Osteoblast (primary cell): ENCODE results near the gene IDUA. TPM values are rescaled to one million over a fixed set of nuclear protein-coding genes. Genes with fewer than 3 reads are reported as not detected.

Source experiments
- DNase-seq: peaks from one replicate; pipeline ENCODE4 v3.0.0; 2011; ENCODE audit warnings: low spot score, mixed read lengths; ENCODE audit not compliant: insufficient read length; ENCODE audit errors: missing footprints
- H2AFZ ChIP-seq: 2 replicates; pipeline ENCODE4 v1.6.0; 2011; ENCODE audit warnings: mild to moderate bottlenecking, low read length
- H3K27ac ChIP-seq: 2 replicates; pipeline ENCODE4 v1.5.1; 2011; ENCODE audit warnings: mild to moderate bottlenecking, low read depth, low read length, moderate library complexity
- H3K27me3 ChIP-seq: 2 replicates; pipeline ENCODE4 v1.6.0; 2012; ENCODE audit warnings: mild to moderate bottlenecking, control low read depth, inconsistent platforms, low read length, moderate library complexity; ENCODE audit not compliant: insufficient read depth
- H3K36me3 ChIP-seq: 2 replicates; pipeline ENCODE4 v1.5.1; 2011; ENCODE audit warnings: mild to moderate bottlenecking, low read length, control low read depth, moderate library complexity; ENCODE audit not compliant: insufficient read depth
- H3K4me1 ChIP-seq: 2 replicates; pipeline ENCODE4 v1.5.1; 2011; ENCODE audit warnings: mild to moderate bottlenecking, low read length, control low read depth, moderate library complexity; ENCODE audit not compliant: insufficient read depth
- H3K4me2 ChIP-seq: 2 replicates; pipeline ENCODE4 v1.6.0; 2011; ENCODE audit warnings: mild to moderate bottlenecking, low read length; ENCODE audit not compliant: insufficient read depth
- H3K4me3 ChIP-seq: fragments of 200-600 bp; sonication (generic); 3 replicates; pipeline ENCODE4 v1.5.1; 2012; ENCODE audit warnings: mild to moderate bottlenecking, low read length, inconsistent platforms; ENCODE audit not compliant: insufficient read depth
- H3K79me2 ChIP-seq: 2 replicates; pipeline ENCODE4 v1.6.0; 2012; ENCODE audit warnings: mild to moderate bottlenecking, low read length, control low read depth, inconsistent platforms; ENCODE audit not compliant: insufficient read depth
- H3K9me3 ChIP-seq: 2 replicates; pipeline ENCODE4 v1.5.1; 2011; ENCODE audit warnings: low read depth, low read length, control low read depth
- H4K20me1 ChIP-seq: 2 replicates; pipeline ENCODE4 v1.6.0; 2012; ENCODE audit warnings: mild to moderate bottlenecking, low read length, control low read depth; ENCODE audit not compliant: insufficient read depth
- total RNA-seq: library from RNA; depleted of rRNA; stranded (reverse); fragments of >200 nt; gene quantifications from 2 replicates; pipeline ENCODE4 v1.2.3, GENCODE V29; 2012
- TF ChIP-seq, protein P1 (sequence below): IDR thresholded peaks from 2 replicates; pipeline ENCODE4 v1.5.1; 2011; ENCODE audit warnings: mild to moderate bottlenecking, low read depth, low read length, moderate library complexity; ENCODE audit errors: extremely low read depth

IDUA gene
- total RNA-seq, 1 donor: 26.4 TPM

DNA sequence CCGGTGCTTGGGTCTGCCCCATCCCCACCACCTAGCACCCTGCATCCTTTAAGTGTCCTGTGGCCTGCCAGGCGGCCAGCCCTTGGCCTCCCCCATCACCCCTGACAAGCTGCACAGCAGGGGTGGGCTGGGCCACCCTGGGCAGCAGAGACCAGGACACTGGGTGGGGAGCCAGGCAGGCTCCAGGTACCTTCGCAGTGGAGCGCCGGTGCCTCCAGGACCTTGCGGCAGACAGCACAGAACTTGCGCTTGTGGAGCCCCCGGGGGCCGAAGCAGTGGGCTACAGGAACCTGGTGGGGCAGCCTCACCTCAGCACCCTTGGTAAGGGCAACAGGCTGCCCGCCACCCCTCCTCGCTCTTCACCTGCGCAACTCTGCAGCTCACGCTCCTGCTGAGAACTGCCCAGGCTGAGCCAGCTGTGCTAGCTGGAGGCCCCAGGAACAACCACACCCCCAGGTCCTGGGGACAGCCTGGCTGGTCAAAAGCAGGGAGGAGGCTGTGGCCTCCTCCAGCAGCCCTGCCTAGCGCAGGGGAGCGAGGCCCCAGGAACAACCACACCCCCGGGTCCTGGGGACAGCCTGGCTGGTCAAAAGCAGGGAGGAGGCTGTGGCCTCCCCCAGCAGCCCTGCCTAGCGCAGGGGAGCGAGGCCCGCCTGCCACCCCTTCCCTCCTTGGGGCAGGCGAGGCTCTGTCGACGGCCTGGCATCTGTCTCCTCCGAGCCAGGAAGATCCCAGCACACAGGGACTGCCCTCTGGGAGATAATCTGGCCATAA is 18.0 kb upstream of the IDUA start:
- Histone ChIP-seq H2AFZ (no peak overlapping the region), H3K4me3 (no peak overlapping the region), H3K79me2 (peaks cover 21% of the 10 kb centered on the region), H4K20me1 (peaks cover 30% of the 10 kb centered on the region), H3K9me3 (no peaks in the 10 kb centered on the region), H3K27ac (no peak overlapping the region), H3K27me3 (no peaks in the 10 kb centered on the region), H3K4me1 (peaks cover 9% of the 10 kb centered on the region), H3K36me3 (peaks cover 10% of the 10 kb centered on the region), H3K4me2 (no peak overlapping the region)
- no peak for DNase-seq
- TF ChIP-seq, protein P1, sequence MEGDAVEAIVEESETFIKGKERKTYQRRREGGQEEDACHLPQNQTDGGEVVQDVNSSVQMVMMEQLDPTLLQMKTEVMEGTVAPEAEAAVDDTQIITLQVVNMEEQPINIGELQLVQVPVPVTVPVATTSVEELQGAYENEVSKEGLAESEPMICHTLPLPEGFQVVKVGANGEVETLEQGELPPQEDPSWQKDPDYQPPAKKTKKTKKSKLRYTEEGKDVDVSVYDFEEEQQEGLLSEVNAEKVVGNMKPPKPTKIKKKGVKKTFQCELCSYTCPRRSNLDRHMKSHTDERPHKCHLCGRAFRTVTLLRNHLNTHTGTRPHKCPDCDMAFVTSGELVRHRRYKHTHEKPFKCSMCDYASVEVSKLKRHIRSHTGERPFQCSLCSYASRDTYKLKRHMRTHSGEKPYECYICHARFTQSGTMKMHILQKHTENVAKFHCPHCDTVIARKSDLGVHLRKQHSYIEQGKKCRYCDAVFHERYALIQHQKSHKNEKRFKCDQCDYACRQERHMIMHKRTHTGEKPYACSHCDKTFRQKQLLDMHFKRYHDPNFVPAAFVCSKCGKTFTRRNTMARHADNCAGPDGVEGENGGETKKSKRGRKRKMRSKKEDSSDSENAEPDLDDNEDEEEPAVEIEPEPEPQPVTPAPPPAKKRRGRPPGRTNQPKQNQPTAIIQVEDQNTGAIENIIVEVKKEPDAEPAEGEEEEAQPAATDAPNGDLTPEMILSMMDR: no peak

DNA sequence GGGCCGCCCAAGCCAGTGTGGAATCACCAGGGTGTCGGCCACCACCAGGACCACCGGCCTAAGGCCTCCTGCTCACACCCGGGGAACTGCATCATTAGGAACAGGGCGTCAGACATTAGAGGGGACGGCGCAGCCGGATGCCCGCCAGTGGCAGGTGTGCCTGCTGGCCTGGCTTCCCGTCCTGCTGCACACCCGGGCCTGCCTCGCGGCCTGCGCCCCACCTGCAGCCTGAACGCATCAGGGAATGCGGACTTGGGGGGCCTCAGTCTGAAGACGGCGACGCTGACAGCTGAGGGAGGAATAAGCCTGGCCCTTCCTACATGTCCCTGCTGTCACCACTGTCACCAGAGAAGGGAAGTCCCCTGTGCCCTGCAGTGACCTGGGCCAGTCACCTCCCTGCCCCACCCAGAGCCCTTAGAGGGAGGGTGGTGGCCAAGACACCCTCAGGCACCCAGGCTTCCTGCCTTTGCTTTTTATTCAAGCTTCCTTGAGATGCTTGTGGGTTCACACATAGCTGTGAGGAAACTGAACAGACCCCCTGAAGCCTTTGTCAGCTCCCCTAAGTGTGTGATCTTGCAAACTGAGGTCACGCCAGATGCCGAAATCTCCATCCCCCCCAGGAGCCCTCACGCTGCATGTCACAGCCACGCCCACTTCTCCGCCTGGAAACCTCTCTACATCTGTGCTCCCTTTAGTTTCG is 16.6 kb upstream of the IDUA start:
- no peak overlapping the region for H3K4me2 ChIP-seq
- peak; percentile 88 for DNase-seq
- TF ChIP-seq, protein P1: no peak
- H3K4me3 ChIP-seq: no peak overlapping the region
- H2AFZ ChIP-seq: no peak overlapping the region
- no peak overlapping the region for H3K27ac ChIP-seq
- peaks cover 30% of the 10 kb centered on the region for H4K20me1 ChIP-seq
- peaks cover 6% of the 10 kb centered on the region for H3K36me3 ChIP-seq
- H3K4me1 ChIP-seq: peaks cover 9% of the 10 kb centered on the region
- H3K79me2 ChIP-seq: peaks cover 21% of the 10 kb centered on the region
- no peaks in the 10 kb centered on the region for H3K27me3 ChIP-seq
- no peaks in the 10 kb centered on the region for H3K9me3 ChIP-seq

DNA sequence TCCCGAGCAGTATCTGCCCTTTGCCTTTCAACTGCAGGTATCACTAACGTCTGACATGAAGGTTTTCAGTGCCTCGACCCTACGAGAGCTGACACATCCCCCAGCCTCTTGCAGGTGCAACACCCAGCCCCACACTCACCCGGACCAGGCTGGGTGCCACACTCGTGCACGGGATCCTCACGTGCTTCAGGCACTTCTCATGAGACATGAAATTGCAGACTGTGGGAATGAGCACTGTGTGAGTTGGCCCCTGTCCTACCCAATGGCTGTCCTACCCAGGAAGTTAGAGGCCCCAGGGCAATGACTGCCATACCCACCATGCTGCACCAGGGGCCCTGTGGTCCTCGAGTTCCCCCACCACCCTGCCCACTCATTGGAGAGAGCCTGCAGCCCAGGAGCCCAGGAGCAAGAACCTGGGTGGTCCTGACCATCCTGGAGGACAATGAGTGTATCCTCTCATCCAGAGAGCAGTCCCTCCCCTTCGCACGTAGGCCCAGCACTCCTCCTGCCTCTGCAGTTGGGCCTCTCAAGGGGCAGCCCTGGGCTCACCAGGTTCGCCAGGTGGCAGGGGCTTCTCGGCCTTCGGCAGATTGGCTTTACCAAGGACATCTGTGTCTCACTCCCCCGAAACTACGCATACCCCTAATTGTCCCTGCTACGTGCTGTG is 15.9 kb upstream of the IDUA start:
- Histone ChIP-seq H3K4me1 (peaks cover 9% of the 10 kb centered on the region), H3K36me3 (no peaks in the 10 kb centered on the region), H3K4me3 (no peak overlapping the region), H3K27ac (no peak overlapping the region), H3K9me3 (no peaks in the 10 kb centered on the region), H3K27me3 (no peaks in the 10 kb centered on the region), H3K4me2 (no peak overlapping the region), H2AFZ (no peak overlapping the region), H4K20me1 (peaks cover 30% of the 10 kb centered on the region), H3K79me2 (peaks cover 21% of the 10 kb centered on the region)
- TF ChIP-seq, protein P1: no peak
- DNase-seq: peak; percentile 93
